ENCODE data around the gene ITIH5. TPM values are rescaled to one million over a fixed set of nuclear protein-coding genes. Genes with fewer than 3 reads are reported as not detected.

Gene ITIH5
- total and polyA plus RNA-seq, 2 donors (not counting 1 experiment from before 2014, with no cell fraction given) = 0.22 to 12.4 TPM

DNA sequence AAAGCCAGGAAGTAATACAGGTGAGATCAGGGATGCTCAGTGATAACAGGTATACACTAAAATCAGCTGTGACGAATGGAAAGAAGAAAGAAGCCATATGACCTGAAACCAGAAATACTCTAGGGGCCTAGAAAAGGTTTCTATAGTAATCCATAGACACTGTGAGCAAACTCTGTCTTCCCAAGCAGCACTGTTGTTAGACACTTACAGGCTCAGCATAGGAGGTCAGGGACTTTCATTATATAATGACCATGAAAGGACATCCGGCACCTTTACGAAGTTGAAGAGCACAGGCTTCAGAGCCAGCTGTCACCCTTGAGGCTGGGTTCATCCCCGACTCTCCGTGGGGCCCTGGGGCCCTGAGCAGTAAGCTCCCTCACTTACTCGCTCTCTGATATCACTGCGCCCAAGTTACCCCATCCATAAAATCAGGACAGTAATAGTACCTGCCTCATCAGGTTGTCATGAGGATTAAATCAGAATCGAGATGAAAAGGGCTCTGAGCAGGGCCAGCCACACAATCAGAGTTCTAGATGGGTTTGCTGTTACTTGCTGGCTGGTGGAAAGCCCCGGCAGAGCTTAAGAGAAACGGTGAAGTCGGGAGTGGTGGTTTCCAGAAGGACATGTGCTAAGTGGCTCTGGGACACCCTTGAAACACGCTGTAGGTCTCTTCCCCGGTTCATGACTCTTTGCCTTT, 79.5 kb downstream of the ITIH5 start:
- no peaks in the 10 kb centered on the region for H3K27me3 ChIP-seq (ENCODE audit: control insufficient read depth, insufficient read depth, low read length)
- no peak for DNase-seq (ENCODE audit: low read depth in 2 of 2)
- TF ChIP-seq, protein P1, sequence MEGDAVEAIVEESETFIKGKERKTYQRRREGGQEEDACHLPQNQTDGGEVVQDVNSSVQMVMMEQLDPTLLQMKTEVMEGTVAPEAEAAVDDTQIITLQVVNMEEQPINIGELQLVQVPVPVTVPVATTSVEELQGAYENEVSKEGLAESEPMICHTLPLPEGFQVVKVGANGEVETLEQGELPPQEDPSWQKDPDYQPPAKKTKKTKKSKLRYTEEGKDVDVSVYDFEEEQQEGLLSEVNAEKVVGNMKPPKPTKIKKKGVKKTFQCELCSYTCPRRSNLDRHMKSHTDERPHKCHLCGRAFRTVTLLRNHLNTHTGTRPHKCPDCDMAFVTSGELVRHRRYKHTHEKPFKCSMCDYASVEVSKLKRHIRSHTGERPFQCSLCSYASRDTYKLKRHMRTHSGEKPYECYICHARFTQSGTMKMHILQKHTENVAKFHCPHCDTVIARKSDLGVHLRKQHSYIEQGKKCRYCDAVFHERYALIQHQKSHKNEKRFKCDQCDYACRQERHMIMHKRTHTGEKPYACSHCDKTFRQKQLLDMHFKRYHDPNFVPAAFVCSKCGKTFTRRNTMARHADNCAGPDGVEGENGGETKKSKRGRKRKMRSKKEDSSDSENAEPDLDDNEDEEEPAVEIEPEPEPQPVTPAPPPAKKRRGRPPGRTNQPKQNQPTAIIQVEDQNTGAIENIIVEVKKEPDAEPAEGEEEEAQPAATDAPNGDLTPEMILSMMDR (conservative IDR thresholded peaks at IDR 0.05 in 1 of 2, IDR thresholded peaks at IDR 0.05 in 1 of 2; ENCODE audit: low read depth in 1 of 2, low read length in 2 of 2) = no peak
- no peaks in the 10 kb centered on the region for H3K36me3 ChIP-seq (ENCODE audit: control insufficient read depth, insufficient read depth, low read length)
- H2AFZ ChIP-seq (ENCODE audit: low read length) = no peak overlapping the region
- H3K4me3 ChIP-seq (replicated peaks in 1 of 4; ENCODE audit: control extremely low read depth in 1 of 4, insufficient read depth in 1 of 4, low read depth in 3 of 4, low read length in 4 of 4) = no peak overlapping the region
- H3K79me2 ChIP-seq (ENCODE audit: control insufficient read depth, insufficient read depth, low read length) = no peaks in the 10 kb centered on the region
- no peaks in the 10 kb centered on the region for H4K20me1 ChIP-seq (ENCODE audit: control insufficient read depth, extremely low read depth, insufficient read depth, low read length)
- no peak overlapping the region for H3K9ac ChIP-seq (ENCODE audit: insufficient read depth, low read length)
- no peaks in the 10 kb centered on the region for H3K4me1 ChIP-seq (ENCODE audit: control insufficient read depth, extremely low read depth, insufficient read depth, low read length)
- H3K4me2 ChIP-seq (ENCODE audit: extremely low read depth, insufficient read depth, low read length) = no peak overlapping the region
- no peaks in the 10 kb centered on the region for H3K9me3 ChIP-seq (ENCODE audit: control insufficient read depth, insufficient read depth, low read depth, low read length)
- H3K27ac ChIP-seq (ENCODE audit: insufficient read depth, low read length) = no peak overlapping the region

DNA sequence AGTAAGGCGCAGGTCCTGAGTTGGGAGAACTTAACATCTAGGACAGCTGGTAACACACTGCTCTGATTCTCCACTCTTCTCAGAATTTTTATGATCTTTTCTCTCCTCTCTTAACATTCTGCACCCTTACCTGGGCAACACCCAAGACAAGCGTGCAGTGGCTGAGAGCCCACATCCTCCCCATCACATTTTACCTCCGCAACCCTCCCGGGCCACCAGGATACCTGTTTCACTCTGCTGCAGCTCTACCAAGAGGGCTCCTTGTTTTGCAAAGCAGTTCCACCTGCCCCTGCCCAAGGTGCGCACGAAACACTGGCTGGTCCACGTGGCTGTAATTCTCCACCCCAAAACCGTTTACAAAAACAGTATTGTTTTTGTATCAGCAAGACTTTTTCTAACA, 81.5 kb downstream of the ITIH5 start:
- no peak overlapping the region for H3K9ac ChIP-seq (ENCODE audit: insufficient read depth, low read length)
- no peak overlapping the region for H2AFZ ChIP-seq (ENCODE audit: low read length)
- H3K27me3 ChIP-seq (ENCODE audit: control insufficient read depth, insufficient read depth, low read length) = no peaks in the 10 kb centered on the region
- H3K4me3 ChIP-seq (replicated peaks in 1 of 4; ENCODE audit: control extremely low read depth in 1 of 4, insufficient read depth in 1 of 4, low read depth in 3 of 4, low read length in 4 of 4) = no peak overlapping the region
- no peaks in the 10 kb centered on the region for H4K20me1 ChIP-seq (ENCODE audit: control insufficient read depth, extremely low read depth, insufficient read depth, low read length)
- H3K4me1 ChIP-seq (ENCODE audit: control insufficient read depth, extremely low read depth, insufficient read depth, low read length) = no peaks in the 10 kb centered on the region
- no peaks in the 10 kb centered on the region for H3K9me3 ChIP-seq (ENCODE audit: control insufficient read depth, insufficient read depth, low read depth, low read length)
- H3K4me2 ChIP-seq (ENCODE audit: extremely low read depth, insufficient read depth, low read length) = no peak overlapping the region
- no peaks in the 10 kb centered on the region for H3K36me3 ChIP-seq (ENCODE audit: control insufficient read depth, insufficient read depth, low read length)
- TF ChIP-seq, protein P1 (conservative IDR thresholded peaks at IDR 0.05 in 1 of 2, IDR thresholded peaks at IDR 0.05 in 1 of 2; ENCODE audit: low read depth in 1 of 2, low read length in 2 of 2) = no peak
- TF ChIP-seq EZH2 (IDR thresholded peaks at IDR 0.05; ENCODE audit: low read length, missing control alignments) = no peak
- DNase-seq (ENCODE audit: low read depth in 2 of 2) = no peak
- no peak overlapping the region for H3K27ac ChIP-seq (ENCODE audit: insufficient read depth, low read length)
- H3K79me2 ChIP-seq (ENCODE audit: control insufficient read depth, insufficient read depth, low read length) = no peaks in the 10 kb centered on the region

DNA sequence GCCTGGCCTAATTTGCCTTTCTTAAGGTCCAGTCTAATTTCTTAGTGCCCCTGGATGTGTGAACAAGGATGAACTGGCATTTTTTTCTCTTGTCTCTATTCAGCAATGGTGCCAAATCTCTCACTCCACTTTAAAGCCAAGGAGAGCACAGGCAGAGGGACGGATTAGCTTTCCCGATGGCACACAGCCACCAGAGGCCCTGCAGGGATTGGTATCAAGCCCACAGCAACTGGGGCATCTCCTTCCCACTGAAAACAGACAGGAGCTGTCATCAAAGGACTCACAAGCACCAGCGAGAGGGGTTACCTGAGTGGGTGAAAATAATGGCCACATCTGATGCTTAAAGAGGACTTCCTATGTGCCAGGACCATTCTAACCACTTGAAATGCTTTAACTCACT, 83.1 kb downstream of the ITIH5 start:
- H2AFZ ChIP-seq (ENCODE audit: low read length) = no peak overlapping the region
- H3K9ac ChIP-seq (ENCODE audit: insufficient read depth, low read length) = no peak overlapping the region
- TF ChIP-seq, protein P1 (conservative IDR thresholded peaks at IDR 0.05 in 1 of 2, IDR thresholded peaks at IDR 0.05 in 1 of 2; ENCODE audit: low read depth in 1 of 2, low read length in 2 of 2) = no peak
- no peaks in the 10 kb centered on the region for H3K4me1 ChIP-seq (ENCODE audit: control insufficient read depth, extremely low read depth, insufficient read depth, low read length)
- H3K27ac ChIP-seq (ENCODE audit: insufficient read depth, low read length) = no peak overlapping the region
- no peaks in the 10 kb centered on the region for H3K27me3 ChIP-seq (ENCODE audit: control insufficient read depth, insufficient read depth, low read length)
- no peaks in the 10 kb centered on the region for H3K9me3 ChIP-seq (ENCODE audit: control insufficient read depth, insufficient read depth, low read depth, low read length)
- DNase-seq (ENCODE audit: low read depth in 2 of 2) = no peak
- H3K4me2 ChIP-seq (ENCODE audit: extremely low read depth, insufficient read depth, low read length) = no peak overlapping the region
- H4K20me1 ChIP-seq (ENCODE audit: control insufficient read depth, extremely low read depth, insufficient read depth, low read length) = no peaks in the 10 kb centered on the region
- no peaks in the 10 kb centered on the region for H3K79me2 ChIP-seq (ENCODE audit: control insufficient read depth, insufficient read depth, low read length)
- H3K4me3 ChIP-seq (replicated peaks in 1 of 4; ENCODE audit: control extremely low read depth in 1 of 4, insufficient read depth in 1 of 4, low read depth in 3 of 4, low read length in 4 of 4) = no peak overlapping the region
- H3K36me3 ChIP-seq (ENCODE audit: control insufficient read depth, insufficient read depth, low read length) = no peaks in the 10 kb centered on the region

Measured in fibroblast of lung (primary cell).